IPS-18c (cell line): Measurements from ENCODE around the gene TTPAL.

ENCODE experiments used
- H3K4me3 ChIP-seq: 2 replicates; pipeline ENCODE4 v1.7.0; 2013; ENCODE audit warnings: low read depth, mild to moderate bottlenecking, low read length, moderate library complexity; ENCODE audit not compliant: insufficient read depth
- H3K9me3 ChIP-seq: one replicate; pipeline ENCODE4 v1.6.1; 2013; ENCODE audit warnings: mild to moderate bottlenecking, low read length, moderate library complexity; ENCODE audit not compliant: control insufficient read depth, insufficient read depth

The TTPAL gene

GRCh38 chr20:44542890-44543289, 67.2 kb downstream of the TTPAL start:
- Histone ChIP-seq H3K4me3 (no peak overlapping the region), H3K9me3 (no peaks in the 10 kb centered on the region)

GRCh38 chr20:44543358-44543757, 67.7 kb downstream of the TTPAL start:
- Histone ChIP-seq H3K4me3 (no peak overlapping the region), H3K9me3 (no peaks in the 10 kb centered on the region)
